T-helper 9 cell (primary cell): ENCODE data around the gene SLC2A4RG.

Experiments
- DNase-seq: peaks from one replicate; pipeline ENCODE4 v3.0.0-alpha.2; 2020
- total RNA-seq, 2 donors: gene quantifications; one replicate each; lab custom pipeline; 2026; lab: John Stamatoyannopoulos, UW

The SLC2A4RG gene, protein sequence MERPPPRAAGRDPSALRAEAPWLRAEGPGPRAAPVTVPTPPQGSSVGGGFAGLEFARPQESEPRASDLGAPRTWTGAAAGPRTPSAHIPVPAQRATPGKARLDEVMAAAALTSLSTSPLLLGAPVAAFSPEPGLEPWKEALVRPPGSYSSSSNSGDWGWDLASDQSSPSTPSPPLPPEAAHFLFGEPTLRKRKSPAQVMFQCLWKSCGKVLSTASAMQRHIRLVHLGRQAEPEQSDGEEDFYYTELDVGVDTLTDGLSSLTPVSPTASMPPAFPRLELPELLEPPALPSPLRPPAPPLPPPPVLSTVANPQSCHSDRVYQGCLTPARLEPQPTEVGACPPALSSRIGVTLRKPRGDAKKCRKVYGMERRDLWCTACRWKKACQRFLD
- total RNA-seq: 52.1 to 61.5 reads per million in 2 donors

DNA sequence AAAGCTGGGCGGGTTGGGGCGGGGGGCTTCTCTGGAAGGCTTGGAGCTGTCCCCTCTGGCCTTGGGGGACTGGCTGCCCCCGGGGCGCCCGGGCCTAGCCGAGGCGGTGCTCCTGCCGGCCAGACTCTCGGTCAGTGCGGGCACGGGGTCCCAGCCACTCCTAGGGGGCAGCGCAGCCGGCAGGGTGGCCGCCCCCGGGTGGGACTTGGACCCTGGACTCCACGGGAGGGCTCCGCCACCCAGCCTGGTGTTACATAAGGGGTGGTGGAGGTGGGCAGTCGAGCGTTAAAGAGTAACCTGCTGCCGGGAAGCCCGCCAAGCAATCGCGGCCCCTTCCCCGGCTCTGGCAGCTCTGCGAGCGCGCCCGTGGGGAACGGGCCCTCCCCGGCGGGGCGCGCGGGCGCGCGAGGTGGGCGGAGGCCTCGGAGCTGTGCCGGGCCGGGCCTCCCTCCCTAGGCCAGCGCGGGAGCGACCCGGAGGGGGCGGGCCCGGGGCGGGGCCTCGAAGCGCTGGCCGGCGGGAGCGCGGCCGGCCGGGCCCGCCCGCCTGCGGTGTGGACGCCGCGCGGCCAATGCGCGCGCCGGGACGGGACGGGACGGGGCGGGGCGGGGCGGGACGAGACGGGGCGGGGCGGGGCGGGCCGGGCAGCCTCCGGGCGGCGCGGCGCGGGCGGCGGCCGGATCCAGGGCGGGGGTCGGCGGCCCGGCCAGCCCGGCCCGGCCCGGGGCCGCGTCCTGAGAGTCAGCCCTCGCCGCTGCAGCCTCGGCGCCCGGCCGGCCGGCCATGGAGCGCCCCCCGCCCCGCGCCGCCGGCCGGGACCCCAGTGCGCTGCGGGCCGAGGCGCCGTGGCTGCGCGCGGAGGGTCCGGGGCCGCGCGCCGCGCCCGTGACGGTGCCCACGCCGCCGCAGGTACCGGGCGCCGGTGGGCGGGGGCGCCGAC is at the start of gene SLC2A4RG:
Gene SLC2A4RG (plus strand): TSS at position 647 of the 940 bp plus-strand sequence. CDS start 137 bp downstream, at position 784.
- DNase-seq: peak; percentile 55

DNA sequence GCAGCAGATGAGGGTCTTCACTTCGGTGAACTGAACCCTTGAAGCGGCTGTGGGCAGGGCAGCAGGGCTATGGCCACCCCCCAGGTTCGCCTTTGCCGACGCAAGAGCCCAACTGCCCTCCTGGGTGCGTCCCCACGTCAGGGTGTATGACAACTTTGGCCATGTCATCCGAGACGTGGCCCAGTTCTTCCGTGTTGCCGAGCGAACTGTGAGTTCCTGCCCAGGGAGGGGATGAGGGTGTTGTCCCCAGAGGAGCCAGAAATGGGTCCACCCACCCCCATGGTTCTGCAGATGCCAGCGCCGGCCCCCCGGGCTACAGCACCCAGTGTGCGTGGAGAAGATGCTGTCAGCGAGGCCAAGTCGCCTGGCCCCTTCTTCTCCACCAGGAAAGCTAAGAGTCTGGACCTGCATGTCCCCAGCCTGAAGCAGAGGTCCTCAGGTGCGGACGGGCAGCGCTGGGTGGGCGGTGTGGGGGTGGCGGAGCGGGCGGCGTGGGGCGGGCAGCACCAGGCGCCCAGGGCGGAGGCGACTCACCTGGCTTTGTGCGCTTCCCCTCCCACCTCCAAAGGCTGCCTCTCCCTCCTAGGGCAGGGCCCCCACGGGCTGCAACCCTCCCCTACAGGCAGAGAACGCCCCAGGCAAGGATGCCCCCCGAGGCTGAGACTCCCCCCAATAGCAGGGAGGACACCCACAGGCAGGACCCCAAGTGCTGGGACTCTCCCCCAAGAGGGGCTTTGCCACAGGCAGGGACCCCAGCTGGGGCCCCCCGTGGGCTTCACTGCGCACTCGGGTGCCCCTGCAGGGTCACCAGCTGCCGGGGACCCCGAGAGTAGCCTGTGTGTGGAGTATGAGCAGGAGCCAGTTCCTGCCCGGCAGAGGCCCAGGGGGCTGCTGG is 49.3 kb upstream of the SLC2A4RG start:
- DNase-seq: no peak

DNA sequence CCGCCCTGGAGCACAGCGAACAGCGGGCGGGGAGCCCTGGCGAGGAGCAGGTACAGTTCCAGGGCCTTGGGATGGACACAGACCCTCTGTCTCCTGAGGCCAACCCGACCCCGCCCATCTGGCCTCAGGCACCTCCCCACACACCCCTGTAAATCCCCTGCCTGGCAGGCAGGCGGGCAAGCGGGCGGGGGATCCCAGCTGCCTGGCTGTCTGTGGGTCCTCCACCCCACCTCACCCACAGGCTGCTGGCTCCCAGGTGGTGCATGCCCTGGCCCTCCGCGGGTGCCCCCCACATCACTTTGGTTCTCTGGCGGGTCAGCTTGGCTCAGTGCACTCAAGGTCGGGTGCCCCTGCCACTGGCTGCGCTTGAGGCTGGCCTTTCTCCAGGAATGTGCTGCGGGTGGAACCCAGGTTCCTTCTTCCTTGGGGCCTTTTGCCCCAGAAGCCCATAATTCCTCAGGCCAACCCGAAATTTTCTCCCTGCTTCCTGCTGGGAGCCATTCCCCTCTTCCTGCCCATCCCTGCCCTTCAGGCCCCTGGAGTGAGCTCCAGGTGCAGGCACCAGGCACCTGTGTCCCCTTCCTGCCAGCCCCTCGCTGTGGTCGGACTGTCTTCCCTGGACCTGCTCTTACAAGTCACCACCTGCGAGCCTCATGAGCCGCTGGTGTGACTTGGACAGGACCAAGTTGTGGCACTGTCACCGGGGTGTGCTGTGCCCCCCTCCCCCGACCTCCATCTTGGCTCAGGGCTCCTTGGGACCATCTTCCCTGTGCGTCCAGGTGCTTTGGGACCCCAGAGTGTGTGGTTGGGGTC is 48.5 kb upstream of the SLC2A4RG start:
- no peak for DNase-seq

- DNase-seq: no peak
Observed at GRCh38 chr20:63691711-63692435, 47.7 kb upstream of the SLC2A4RG start.

- no peak for DNase-seq
Observed at GRCh38 chr20:63692436-63693082, 47.0 kb upstream of the SLC2A4RG start.

DNA sequence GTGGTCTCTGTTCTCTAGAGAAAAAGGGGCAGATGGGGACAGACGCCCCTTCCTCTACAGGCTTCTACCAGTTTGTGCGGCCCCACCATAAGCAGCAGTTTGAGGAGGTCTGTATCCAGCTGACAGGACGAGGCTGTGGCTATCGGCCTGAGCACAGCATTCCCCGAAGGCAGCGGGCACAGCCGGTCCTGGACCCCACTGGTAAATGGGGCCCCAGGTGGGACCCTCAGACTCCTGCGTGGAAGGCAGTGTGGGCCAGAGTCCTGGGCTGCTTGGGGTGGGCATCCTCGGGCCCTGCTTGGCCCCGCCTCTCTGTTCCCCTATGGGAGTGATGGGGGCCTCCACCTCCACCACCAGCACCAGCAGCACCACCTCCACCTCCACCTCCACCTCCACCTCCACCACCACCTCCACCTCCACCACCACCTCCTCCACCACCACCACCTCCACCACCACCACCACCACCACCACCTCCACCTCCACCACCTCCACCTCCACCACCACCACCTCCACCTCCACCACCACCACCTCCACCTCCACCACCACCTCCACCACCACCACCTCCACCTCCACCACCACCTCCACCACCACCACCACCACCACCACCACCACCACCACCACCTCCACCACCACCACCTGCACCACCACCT is 46.4 kb upstream of the SLC2A4RG start:
- no peak for DNase-seq

- no peak for DNase-seq
Observed at GRCh38 chr20:63693733-63694583, 45.6 kb upstream of the SLC2A4RG start.

DNA sequence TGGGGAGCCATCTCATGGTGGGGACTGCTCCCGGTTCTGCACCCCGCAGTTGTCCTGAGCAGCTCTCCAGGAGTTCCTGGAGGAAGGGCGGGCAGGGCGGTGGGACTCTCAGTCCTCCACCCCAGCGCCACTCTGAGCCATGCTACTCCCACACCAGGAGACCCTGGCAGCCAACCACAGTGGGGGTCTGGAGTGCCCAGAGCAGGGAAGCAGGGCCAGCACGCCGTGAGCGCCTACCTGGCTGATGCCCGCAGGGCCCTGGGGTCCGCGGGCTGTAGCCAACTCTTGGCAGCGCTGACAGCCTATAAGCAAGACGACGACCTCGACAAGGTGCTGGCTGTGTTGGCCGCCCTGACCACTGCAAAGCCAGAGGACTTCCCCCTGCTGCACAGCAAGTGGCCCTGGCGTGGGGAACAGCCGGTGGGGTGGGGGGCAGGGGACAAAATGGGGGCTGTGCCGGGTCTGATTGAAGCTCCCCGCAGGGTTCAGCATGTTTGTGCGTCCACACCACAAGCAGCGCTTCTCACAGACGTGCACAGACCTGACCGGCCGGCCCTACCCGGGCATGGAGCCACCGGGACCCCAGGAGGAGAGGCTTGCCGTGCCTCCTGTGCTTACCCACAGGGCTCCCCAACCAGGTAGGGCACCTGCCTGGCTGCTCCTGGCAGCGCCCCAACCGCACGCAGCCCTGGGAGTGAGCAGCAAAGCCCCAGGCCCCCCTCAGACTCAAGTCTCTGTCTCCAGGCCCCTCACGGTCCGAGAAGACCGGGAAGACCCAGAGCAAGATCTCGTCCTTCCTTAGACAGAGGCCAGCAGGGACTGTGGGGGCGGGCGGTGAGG is 44.8 kb upstream of the SLC2A4RG start:
- no peak for DNase-seq

GRCh38 chr20:63695424-63696305 is 43.9 kb upstream of the SLC2A4RG start:
- DNase-seq: no peak

DNA sequence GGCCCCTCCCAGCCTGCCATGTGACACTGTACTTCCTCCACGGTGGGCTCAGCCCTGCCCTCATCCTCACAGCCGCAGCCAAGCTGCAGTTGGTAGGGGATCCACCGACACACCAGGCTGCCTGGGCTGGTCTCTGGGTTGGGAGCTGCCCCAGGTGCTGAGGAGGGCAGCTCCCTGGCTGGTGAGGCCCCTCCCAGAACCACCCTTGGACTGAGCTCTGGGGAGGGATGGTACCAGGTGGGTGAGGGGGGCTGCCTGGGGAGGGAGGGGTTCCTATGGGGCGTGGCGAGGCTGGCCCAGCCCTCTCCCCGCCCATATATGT is 43.3 kb upstream of the SLC2A4RG start:
- DNase-seq: no peak

GRCh38 chr20:63696628-63697356 is 42.8 kb upstream of the SLC2A4RG start, which contains the start of gene TNFRSF6B:
Gene TNFRSF6B, plus strand, starts transcription at chr20:63696652. Its CDS starts 116 bp downstream, at chr20:63696768.
- no peak for DNase-seq

GRCh38 chr20:63697357-63697867 is 42.2 kb upstream of the SLC2A4RG start:
- DNase-seq: no peak

GRCh38 chr20:63697868-63698545 is 41.6 kb upstream of the SLC2A4RG start:
- DNase-seq: no peak

DNA sequence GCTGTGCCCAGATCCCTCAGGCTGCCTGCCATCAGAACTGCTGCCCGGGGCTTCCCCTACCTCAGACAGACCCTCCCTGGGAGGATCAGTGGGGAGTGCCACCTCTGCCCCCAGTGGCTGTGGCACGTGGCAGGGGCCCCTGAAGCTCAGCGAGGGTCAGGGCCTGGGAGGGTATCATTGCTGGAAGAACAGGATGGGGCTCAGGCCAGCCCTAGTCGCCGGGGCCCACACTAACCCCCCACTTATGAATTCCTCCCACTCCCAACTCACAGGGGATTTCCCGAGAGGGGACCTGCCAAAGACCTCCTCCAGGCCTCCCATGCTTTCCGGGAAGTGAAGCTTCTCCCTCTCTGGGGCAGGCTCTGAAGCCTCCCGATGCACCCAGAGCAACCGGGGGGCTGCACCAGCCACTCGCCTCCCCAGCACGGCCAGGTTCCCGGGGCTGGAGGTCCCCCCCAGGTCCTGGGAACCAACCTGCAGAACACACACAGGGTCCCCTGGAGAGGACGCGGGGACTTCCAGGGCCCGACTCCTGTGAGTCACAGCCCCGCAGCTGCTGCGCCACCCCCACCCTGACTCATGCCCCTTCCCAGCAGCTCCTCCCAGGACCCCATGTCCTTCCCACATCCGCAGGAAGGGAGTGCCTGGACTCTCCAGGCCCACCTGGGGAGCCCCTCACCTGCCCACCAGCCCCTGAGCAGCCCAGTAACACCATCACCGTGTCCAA is 40.7 kb upstream of the SLC2A4RG start:
- no peak for DNase-seq
